ENCODE measurements around the gene KDM4C.

KDM4C gene

DNA sequence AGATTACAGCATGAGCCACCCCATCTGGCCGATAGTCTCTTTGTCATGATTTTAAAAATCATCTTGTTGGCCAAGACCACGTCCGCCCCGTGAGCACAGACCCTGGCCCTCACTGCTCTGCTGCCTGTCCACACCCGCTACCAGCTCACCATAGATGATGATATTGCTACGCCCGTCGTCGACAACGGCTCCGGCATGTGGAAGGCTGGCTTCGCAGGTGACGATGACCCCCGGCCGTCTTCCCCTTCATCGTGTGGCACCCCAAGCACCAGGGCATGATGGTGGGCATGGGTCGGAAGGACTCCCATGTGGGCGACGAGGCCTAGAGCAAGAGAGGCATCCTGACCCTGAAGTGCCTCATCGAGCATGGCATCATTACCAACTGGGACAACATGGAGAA lies 76.5 kb downstream of the KDM4C start:
- Mint-ChIP-seq H3K4me1 (no peaks in the 10 kb centered on the region), H3K27ac (no peak overlapping the region), H3K36me3 (peaks cover 42% of the 10 kb centered on the region), H3K27me3 (no peaks in the 10 kb centered on the region), H3K9me3 (peaks cover 3% of the 10 kb centered on the region), H3K4me3 (no peak overlapping the region)
- ATAC-seq (ENCODE audit: low read depth) (no peak), DNase-seq (ENCODE audit: low spot score in 2 of 2) (no peak)

GRCh38 chr9:6838158-6838557 lies 80.4 kb downstream of the KDM4C start:
- ATAC-seq (ENCODE audit: low read depth), result no peak
- peaks cover 27% of the 10 kb centered on the region for H3K36me3 Mint-ChIP-seq

GRCh38 chr9:6842584-6842947 lies 84.8 kb downstream of the KDM4C start:
- H3K27me3 Mint-ChIP-seq, result no peaks in the 10 kb centered on the region
- no peaks in the 10 kb centered on the region for H3K9me3 Mint-ChIP-seq
- peaks cover 10% of the 10 kb centered on the region for H3K36me3 Mint-ChIP-seq
- no peak overlapping the region for H3K4me3 Mint-ChIP-seq
- ATAC-seq (ENCODE audit: low read depth), result no peak
- H3K27ac Mint-ChIP-seq, result no peak overlapping the region
- no peak for DNase-seq (ENCODE audit: low spot score in 2 of 2)
- H3K4me1 Mint-ChIP-seq, result peaks cover 14% of the 10 kb centered on the region

More at GRCh38 chr9:6838158-6838557, 80.4 kb downstream of the KDM4C start:
- Mint-ChIP-seq H3K27me3 (no peaks in the 10 kb centered on the region), H3K4me3 (no peak overlapping the region), H3K4me1 (peaks cover 6% of the 10 kb centered on the region), H3K9me3 (no peaks in the 10 kb centered on the region), H3K27ac (no peak overlapping the region)
- DNase-seq (ENCODE audit: low spot score in 2 of 2), result no peak

DNA sequence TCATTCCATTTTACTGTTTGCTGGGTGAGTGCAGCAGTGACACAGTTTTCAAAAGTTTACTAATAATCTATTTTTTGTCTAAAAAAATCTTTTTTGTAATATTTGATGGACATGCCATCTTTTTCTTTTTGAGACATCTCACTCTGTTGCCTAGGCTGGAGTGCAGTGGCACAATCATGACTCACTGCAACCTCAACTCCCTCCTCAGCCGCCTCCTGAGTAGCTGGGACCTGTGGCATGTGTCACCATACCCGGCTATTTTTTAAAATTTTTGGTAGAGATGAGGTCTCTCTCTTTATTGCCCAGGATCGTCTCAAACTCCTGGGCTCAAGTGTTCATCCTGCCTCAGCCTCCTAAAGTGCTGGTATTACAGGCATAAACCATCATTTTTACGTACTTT lies 86.0 kb downstream of the KDM4C start:
- no peak for ATAC-seq (ENCODE audit: low read depth)
- peaks cover 14% of the 10 kb centered on the region for H3K4me1 Mint-ChIP-seq
- H3K4me3 Mint-ChIP-seq, result no peak overlapping the region
- no peaks in the 10 kb centered on the region for H3K27me3 Mint-ChIP-seq
- no peak for DNase-seq (ENCODE audit: low spot score in 2 of 2)
- no peaks in the 10 kb centered on the region for H3K9me3 Mint-ChIP-seq
- H3K36me3 Mint-ChIP-seq, result peaks cover 5% of the 10 kb centered on the region
- H3K27ac Mint-ChIP-seq, result no peak overlapping the region

DNA sequence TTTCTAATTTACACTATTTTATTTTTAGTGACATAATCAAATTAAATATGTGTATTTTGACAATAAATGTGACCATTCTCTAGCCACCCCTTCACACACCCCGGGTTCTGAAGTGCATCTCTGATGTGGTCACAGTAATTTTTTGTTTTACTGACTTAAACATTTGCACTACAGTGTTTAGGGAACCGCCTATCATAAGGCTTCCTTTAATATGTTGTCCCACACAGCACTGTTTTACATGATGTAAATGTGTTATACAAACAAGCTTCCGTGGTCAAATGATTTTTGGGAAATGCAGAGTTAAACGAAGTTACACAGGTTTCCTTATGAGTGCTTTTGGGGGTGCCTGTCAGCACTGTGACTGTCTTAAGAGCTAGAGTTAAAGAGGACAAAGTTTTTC lies 86.5 kb downstream of the KDM4C start:
- H3K4me3 Mint-ChIP-seq, result no peak overlapping the region
- H3K4me1 Mint-ChIP-seq, result peaks cover 14% of the 10 kb centered on the region
- no peaks in the 10 kb centered on the region for H3K9me3 Mint-ChIP-seq
- ATAC-seq (ENCODE audit: low read depth) (no peak), DNase-seq (ENCODE audit: low spot score in 2 of 2) (no peak)
- H3K27ac Mint-ChIP-seq, result no peak overlapping the region
- H3K27me3 Mint-ChIP-seq, result no peaks in the 10 kb centered on the region
- peaks cover 8% of the 10 kb centered on the region for H3K36me3 Mint-ChIP-seq

DNA sequence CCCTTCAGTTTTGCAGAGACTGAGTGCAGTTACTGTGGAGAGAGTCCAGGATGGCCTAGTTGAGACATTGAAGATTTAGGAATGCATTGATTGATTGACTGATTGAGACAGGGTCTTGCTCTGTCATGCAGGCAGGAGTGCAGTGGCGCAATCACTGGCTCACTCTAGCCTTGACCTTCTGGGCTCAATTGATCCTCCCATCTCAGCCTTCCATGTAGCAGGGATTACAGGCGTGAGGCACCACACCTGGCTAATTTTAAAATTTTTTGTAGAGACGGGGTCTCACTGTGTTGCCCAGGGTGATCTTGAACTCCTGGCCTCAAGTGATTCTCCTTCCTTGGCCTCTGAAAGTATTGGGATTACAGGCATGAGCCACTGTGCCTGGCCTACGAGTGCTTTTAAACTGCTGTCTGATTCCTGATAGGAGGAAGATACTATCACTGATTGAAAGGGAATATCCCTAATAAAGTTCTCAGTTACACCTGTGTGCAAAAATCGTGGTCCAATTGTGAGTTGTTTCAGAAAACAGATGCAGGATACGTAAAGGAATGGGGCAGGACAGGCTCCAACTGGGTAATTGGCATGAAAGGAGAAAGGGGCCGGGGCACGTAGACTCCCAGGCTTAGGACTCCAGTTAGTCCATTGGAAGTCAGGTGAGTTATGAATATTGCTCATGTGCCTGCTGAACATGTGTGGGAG lies 87.5 kb downstream of the KDM4C start:
- Mint-ChIP-seq H3K9me3 (no peaks in the 10 kb centered on the region), H3K4me1 (peaks cover 14% of the 10 kb centered on the region), H3K27ac (peak overlapping the region; percentile 58), H3K27me3 (no peaks in the 10 kb centered on the region), H3K36me3 (peaks cover 16% of the 10 kb centered on the region), H3K4me3 (no peak overlapping the region)
- ATAC-seq (ENCODE audit: low read depth), result no peak
- DNase-seq (ENCODE audit: low spot score in 2 of 2), result no peak

DNA sequence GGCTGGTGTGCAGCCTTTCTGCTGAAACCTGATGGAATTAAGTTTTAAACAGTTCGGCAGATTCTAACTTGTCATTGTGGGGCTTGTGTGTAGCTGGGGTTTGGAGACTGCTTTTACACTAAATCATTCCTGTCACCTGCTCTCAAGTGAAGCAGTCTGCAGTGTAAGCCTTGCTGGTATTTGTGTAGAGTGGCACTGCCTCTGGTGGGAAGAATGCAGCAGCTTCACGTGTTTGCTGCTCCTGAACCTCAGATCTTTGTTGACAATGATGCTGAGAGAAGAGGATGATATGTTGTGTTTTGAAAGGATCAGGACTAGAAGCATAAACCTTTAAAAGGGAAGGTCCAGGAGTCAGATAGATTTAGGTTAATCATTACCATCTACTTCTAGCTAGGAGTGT lies 88.1 kb downstream of the KDM4C start:
- no peaks in the 10 kb centered on the region for H3K27me3 Mint-ChIP-seq
- peaks cover 17% of the 10 kb centered on the region for H3K36me3 Mint-ChIP-seq
- DNase-seq (ENCODE audit: low spot score in 2 of 2), result no peak
- H3K9me3 Mint-ChIP-seq, result no peaks in the 10 kb centered on the region
- no peak overlapping the region for H3K4me3 Mint-ChIP-seq
- no peak for ATAC-seq (ENCODE audit: low read depth)
- peak overlapping the region; percentile 58 for H3K27ac Mint-ChIP-seq
- H3K4me1 Mint-ChIP-seq, result peaks cover 11% of the 10 kb centered on the region

DNA sequence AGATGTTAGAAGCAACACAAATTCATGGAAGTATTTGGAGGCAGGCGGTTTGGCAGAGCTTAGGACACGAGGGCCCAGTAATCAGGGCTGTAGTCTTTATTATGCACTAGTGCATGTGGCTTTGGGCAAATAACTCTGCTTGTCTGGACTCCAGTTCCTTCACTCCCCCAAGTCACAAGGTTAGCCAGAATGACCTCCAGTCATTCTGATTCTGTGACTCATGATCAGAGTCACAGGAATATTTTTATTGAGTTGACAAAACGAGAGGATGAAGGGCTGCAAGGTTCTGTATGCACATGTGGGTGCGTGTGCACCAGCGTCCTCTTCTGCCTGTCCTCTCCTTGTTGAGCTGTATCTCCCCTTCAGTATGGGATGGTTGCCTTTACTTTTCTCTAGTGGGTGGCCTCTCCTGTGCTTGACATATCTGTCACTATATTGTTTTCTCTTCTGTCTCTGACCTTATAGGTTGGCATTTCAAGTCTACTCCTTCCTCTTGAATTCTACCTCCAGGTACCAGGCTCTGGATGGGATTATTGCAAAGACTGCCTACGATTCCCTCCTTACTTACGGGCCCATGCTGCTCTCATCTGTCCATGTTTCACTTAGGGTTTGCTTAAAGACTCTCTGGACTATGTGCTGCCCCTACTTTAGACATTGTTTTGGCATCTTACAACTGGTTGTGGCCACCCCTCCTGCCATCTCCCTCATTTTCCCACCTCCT lies 94.6 kb downstream of the KDM4C start:
- DNase-seq (ENCODE audit: low spot score in 2 of 2) (no peak), ATAC-seq (ENCODE audit: low read depth) (no peak)
- Mint-ChIP-seq H3K27me3 (no peaks in the 10 kb centered on the region), H3K4me1 (no peaks in the 10 kb centered on the region), H3K4me3 (no peak overlapping the region), H3K9me3 (no peaks in the 10 kb centered on the region), H3K27ac (no peak overlapping the region), H3K36me3 (peaks cover 43% of the 10 kb centered on the region)

GRCh38 chr9:6855860-6856259 lies 98.1 kb downstream of the KDM4C start:
- no peak for ATAC-seq (ENCODE audit: low read depth)
- DNase-seq (ENCODE audit: low spot score in 2 of 2), result no peak
- Mint-ChIP-seq H3K4me3 (no peak overlapping the region), H3K36me3 (peaks cover 31% of the 10 kb centered on the region), H3K27me3 (no peaks in the 10 kb centered on the region), H3K9me3 (no peaks in the 10 kb centered on the region), H3K27ac (no peak overlapping the region), H3K4me1 (no peaks in the 10 kb centered on the region)

DNA sequence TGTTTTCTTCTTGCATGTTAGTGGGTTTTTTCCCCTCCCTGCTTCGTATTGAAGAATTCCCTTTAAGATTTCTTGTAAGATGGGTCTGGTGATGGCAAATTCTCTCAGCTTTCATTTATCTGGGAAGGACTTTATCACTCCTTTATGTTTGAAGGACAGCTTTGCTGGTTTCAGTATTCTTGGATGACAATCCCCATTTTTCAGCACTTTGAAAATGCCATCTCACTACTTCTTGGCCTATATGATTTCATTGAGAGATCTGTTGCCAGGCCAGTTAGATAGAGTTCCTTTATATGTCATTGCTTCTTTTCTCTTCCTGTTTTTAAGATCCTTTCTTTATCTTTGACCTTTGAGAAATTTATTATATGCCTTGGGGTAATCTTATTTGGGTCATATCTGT lies 106.3 kb downstream of the KDM4C start:
- Mint-ChIP-seq H3K27me3 (no peaks in the 10 kb centered on the region), H3K27ac (no peak overlapping the region), H3K4me3 (no peak overlapping the region), H3K36me3 (peaks cover 39% of the 10 kb centered on the region), H3K9me3 (peaks cover 6% of the 10 kb centered on the region), H3K4me1 (peaks cover 7% of the 10 kb centered on the region)
- ATAC-seq (ENCODE audit: low read depth), result no peak
- no peak for DNase-seq (ENCODE audit: low spot score in 2 of 2)

GRCh38 chr9:6869081-6869948 lies 111.5 kb downstream of the KDM4C start:
- Mint-ChIP-seq H3K4me3 (no peak overlapping the region), H3K36me3 (peaks cover 35% of the 10 kb centered on the region), H3K9me3 (peaks cover 6% of the 10 kb centered on the region), H3K27ac (no peak overlapping the region), H3K4me1 (peaks cover 26% of the 10 kb centered on the region), H3K27me3 (no peaks in the 10 kb centered on the region)
- ATAC-seq (ENCODE audit: low read depth) (no peak), DNase-seq (ENCODE audit: low spot score in 2 of 2) (no peak)

DNA sequence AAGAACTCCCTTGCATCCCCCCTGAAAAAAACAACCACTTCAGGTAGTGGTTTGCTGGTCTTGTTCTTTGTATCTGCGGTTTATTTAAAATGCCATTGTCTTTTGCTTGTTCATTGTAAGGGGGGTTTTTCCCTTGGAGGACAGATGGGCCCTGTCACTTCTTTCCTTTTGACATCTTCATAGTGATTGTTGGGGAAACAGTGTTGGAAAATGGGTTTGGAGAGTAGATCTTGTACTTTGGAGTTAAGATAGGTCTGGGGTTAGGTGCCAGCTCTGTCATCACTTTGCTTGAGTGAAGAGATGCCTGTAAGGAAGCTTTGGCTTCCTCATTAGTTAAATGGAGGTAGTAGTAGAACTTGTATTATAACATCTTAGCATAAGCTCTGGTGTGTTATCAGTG lies 112.4 kb downstream of the KDM4C start:
- Mint-ChIP-seq H3K4me1 (peaks cover 32% of the 10 kb centered on the region), H3K27ac (peak overlapping the region; percentile 16), H3K36me3 (peaks cover 35% of the 10 kb centered on the region), H3K27me3 (no peaks in the 10 kb centered on the region), H3K9me3 (peaks cover 3% of the 10 kb centered on the region), H3K4me3 (no peak overlapping the region)
- DNase-seq (ENCODE audit: low spot score in 2 of 2) (no peak), ATAC-seq (ENCODE audit: low read depth) (no peak)

GRCh38 chr9:6870650-6871477 lies 113.1 kb downstream of the KDM4C start:
- no peaks in the 10 kb centered on the region for H3K27me3 Mint-ChIP-seq
- H3K27ac Mint-ChIP-seq, result peak overlapping the region; percentile 16
- peaks cover 36% of the 10 kb centered on the region for H3K36me3 Mint-ChIP-seq

More at GRCh38 chr9:6870650-6871477, 113.1 kb downstream of the KDM4C start:
- H3K4me3 Mint-ChIP-seq, result no peak overlapping the region
- DNase-seq (ENCODE audit: low spot score in 2 of 2) (no peak), ATAC-seq (ENCODE audit: low read depth) (no peak)
- H3K4me1 Mint-ChIP-seq, result peaks cover 38% of the 10 kb centered on the region
- no peaks in the 10 kb centered on the region for H3K9me3 Mint-ChIP-seq
